ENCODE measurements around the gene BAX.

BAX gene

DNA sequence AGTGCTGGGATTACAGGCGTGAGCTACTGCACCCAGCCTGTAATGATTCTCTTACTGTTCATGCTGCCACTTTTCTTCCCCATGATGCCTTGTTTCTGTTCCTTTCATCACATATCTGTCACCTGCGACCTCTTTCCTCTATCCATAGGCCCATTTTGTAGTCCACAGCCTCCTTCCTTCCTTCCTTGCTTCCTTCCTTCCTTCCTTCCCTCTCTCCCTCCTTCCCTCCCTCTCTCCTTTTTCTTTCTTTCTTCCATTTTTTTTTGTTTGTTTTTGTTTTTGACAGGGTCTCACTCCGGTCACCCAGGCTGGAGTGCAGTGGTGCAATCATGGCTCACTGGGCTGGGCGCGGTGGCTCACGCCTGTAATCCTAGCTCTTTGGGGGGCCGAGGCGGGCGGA is 34.2 kb downstream of the BAX start:
- no peak for DNase-seq

DNA sequence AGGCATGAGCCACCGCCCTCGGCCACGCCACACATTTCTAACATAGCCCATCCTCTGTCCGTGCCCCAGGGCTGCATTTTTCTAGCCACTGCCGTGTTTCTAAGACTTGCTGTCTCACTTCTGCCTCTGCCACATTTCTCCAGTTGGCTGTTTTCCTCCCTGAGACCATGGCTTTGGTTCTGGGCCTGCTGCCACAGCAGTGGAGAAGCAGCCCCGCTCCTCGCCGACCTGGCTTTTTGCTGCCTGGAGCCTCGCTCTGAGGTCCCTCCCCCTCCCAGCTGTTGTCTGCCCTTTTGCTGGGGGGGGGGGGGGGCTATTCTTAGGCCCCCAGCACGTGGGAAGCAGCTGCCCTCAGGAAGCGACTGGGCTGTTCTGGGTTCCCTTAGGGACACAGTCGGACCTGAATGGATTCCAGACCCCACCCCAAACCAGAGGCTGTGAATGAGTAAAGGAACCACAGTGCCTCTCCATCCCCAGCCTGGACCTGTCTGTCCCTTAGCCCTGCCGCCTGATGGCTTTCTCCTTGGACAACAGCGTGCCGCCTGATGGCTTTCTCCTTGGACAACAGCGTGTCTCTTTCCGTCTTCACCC is 35.1 kb downstream of the BAX start:
- no peak for DNase-seq

DNA sequence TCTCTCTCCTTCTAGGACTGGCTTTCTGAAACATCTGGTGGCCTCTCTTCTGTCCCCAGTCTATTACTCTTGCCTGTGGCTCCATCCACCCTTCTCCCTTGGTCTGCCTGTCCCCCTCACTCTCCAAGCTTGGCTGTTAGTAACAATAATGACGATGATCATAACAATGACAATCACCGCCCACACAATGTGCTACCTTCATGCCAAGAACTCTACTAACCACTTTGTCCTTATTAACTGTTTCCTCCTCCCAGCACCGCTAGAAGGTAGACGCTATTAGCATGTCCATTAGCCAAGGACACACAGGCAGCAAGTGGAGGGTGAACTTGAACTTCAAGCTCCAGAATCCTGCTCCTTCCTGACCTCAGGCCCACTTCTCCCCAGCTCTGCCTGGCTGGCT is 35.7 kb downstream of the BAX start:
- no peak for DNase-seq

DNA sequence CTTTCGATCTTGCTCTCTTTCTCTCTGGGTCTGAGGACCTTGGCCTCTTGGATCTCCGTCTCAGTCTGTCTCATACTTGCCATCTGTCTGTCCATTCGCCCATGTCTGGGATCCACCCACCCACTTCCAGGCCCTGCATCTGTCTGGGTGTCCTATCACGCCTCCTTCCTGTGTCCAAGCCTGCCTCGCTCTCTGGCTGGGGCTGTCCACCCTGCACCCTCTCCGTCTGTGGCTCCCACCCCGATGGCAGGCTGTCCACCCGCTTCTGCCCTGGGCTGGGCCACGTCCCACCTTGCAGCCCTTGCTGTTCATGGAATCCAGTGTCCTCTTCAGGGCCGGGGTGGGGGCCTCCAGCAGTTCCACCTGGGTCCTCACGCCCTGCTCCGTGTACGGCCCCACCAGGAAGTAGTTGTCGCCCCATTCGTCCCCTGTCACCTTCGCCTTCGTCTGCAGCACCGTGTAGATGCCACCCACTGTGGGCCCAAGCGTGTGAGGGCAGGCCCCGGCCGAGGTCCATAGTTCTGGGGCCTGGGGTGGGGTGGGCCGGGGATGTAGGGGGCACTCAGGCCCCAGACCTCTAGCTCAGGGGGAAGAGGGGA is 36.4 kb downstream of the BAX start:
- no peak for DNase-seq

DNA sequence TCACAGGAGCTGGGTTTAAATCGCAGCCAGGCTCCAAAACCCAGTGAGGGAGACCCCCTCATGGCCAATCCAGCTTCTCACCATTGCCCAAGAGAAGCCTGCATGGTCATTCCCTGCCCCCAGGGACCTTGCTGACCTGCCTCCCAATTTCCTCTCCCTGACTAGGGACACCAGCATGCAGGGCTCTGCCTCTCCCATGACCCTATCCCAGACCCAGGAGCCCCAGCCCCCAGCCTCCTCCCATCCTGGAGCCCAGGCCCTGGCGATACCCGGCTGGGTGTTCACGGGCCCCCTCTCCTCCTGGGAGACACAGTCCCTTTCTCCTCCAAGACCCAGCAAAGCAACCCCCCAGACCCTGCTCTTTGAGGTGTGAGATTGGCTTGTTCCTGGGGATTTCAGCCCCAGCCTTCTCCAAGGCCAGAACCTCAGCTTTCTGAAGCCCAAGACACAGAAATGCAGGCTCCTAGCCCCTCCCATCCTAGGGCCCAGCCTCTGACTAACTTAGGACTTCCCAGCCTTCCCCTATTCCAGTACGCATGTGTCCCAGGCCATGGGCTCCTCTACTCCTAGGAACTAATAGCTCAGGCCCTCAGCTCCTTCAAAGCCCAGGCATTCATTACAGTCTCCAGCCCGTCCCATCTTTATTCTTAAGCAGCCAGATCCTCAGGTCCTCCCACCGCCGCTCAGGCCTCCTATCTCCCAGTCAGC is 37.4 kb downstream of the BAX start:
- peak; percentile 80 for DNase-seq

- DNase-seq = no peak
Measured at GRCh38 chr19:48992581-48993174, 38.0 kb downstream of the BAX start.

DNA sequence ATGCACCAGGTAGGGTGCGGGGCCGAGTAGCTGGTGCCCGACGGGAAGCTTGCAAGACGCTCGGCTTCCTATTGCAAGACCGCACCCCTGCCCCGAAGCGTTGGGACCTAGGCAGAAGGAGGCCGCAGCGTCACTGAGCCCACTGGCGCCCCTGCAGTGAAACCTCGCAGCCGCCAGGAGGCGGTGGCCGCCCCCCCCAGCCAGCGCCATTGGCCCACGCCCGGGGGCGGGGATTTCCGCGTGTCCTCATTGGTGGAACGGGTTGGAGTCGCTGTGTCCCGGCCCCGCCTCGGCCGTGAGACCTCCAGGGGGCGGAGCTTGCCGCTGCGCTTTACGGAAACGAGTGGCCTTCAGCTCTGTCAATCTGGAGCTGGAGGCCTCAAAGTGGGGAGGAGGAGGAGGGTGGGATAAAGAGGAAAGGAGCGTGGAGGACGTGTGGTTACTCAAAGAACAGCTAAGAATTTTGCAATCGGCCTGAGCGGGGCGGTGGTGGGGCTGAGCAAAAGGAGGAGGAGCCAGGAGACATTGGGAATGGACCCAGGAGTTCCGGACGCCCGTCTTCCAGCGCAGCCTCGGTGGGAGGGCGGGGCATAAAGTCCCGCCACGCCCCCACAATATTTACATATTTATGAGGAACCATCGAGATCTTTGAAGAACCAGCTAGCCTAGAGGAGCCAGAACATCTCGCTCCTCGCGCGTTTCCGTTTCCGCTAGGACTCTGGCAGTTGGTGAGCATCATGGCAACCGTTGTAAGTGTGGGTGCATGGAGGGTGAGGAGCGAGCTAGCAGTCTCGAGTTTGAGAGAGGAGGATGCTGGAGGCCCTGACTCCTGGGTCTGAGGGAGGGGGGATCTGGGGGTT is 38.7 kb downstream of the BAX start, which contains the start of the genes GYS1 and RUVBL2:
Gene GYS1, minus strand, starts transcription at position 135 of the 860 bp plus-strand sequence. CDS start 197 bp downstream, outside the sequence.
Gene RUVBL2, plus strand, starts transcription at position 713 of the 860 bp plus-strand sequence. Its CDS starts 25 bp downstream, at position 738.
- DNase-seq = peak; percentile 100

- no peak for DNase-seq
Measured at GRCh38 chr19:48994035-48994386, 39.3 kb downstream of the BAX start.

DNA sequence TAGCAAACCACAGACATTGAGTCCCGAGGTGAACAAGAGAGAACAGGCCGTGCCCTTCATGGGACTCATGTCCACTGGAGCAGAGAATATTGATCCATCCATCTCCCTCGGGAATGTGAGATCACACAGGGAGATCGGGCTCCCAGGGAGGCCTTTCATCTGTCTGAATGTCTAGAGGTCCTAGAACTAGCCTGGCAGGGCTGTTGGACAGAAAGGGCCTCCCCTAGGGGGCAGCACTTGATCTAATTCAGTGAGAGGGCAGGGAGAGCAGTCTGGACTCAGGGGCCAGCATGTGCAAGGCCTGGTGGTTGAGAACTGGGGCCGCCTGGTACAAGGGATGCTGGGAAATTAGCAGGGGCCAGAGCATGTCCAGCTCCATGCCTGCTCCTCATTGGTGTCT is 43.3 kb downstream of the BAX start:
- DNase-seq = peak; percentile 60

- DNase-seq = peak; percentile 67
Measured at GRCh38 chr19:48999481-49000325, 45.0 kb downstream of the BAX start.

- DNase-seq = no peak
Measured at GRCh38 chr19:49004133-49004532, 49.5 kb downstream of the BAX start.

DNA sequence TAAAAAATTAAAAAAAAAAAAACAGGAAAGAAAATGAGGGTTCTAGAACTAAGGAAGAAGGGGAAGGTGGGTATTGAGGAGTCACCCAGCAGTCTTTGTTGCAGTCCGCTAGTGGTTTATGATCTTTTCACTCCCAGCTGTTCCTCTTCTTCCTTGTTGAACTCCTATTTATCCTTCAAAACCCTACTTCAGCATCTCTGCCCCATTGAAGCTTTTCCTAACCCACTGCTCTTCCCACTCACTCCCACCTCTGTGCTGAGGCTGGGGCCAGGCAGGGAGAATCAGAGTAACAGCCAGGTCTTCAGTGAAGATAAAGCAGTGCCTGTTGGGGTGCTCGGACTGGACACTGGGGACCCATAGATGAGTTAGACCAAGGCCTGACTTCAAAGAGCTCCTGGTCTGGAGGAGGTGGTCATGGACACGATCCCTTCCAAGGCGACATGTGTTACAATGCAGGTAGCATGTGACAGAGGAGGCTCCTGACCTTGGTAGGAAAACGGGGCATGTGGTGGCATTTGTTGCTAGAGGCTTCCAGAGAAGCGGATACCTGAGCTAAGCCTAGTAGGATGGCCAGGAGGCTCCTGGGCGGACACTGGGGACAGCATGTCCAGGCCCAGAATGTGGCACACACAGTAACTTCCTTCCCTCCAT is 50.4 kb downstream of the BAX start:
- DNase-seq = no peak

DNA sequence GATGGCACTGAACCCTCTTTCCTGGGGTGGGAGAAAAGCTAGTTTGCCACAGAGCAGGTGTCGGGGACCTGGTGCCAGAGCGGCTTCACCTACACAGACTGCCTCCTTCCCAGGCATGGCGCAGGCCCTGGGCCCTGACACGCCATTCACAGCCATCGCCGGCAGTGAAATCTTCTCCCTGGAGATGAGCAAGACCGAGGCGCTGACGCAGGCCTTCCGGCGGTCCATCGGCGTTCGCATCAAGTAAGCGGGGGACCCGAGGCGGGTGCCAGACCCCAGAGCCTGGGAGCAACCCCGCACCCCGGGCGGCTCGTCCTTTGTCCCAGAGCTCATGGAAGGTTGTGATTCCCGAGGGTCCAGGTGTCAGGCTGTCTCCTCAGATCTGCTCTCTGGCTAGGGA is 52.2 kb downstream of the BAX start:
- no peak for DNase-seq

DNA sequence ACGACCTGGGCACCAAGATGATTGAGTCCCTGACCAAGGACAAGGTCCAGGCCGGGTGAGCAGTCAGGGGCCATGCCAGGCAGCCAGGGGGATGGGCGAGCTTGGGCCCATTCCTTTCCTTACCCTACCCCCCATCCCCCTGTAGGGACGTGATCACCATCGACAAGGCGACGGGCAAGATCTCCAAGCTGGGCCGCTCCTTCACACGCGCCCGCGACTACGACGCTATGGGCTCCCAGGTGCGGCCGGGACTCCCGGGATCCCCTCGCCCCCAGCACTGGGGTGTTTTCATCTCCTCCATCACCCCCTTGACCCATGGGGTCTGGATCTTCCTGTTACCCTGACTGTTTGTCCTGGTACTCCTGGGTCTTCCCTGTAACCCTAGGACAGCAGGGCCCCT is 55.2 kb downstream of the BAX start:
- DNase-seq = no peak

GRCh38 chr19:49010453-49010852 is 55.8 kb downstream of the BAX start:
- no peak for DNase-seq

DNA sequence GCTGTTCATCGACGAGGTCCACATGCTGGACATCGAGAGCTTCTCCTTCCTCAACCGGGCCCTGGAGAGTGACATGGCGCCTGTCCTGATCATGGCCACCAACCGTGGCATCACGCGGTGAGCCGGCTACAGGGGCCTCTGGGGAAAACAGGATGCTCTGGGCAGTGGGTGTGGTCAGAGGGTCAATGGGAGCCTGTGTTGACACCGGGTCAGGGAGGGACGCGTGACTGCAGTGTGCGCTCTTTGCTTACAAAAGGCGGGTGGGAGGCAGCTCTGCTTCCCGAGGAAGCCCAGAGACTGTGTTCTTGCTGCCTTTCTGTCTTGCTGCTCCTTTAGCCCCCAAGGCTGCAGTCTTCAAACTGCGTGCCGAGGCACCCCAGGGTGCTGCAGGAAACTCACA is 56.5 kb downstream of the BAX start:
- no peak for DNase-seq

All from fibroblast of skin of right biceps (primary cell).